SK-N-MC (cell line): ENCODE data around the gene ZNF69.

Experiments used
- EZH2 ChIP-seq: fragments of 200-600 bp; sonication (generic); IDR thresholded peaks from one replicate; pipeline ENCODE4 v1.6.1; 2017; ENCODE audit warnings: antibody characterized with exemption
- FOXP2 ChIP-seq: optimal IDR thresholded peaks from 2 replicates; pipeline ENCODE3; 2011; ENCODE audit warnings: mild to moderate bottlenecking, moderate library complexity; ENCODE audit not compliant: insufficient read depth; ENCODE audit errors: extremely low read length, control extremely low read depth
- POLR2AphosphoS5 ChIP-seq: IDR thresholded peaks from 2 replicates; pipeline ENCODE4 v1.6.1; 2012; ENCODE audit warnings: mild to moderate bottlenecking, low read depth, low read length, borderline replicate concordance

- TF ChIP-seq POLR2AphosphoS5, result no peak
- no peak for TF ChIP-seq EZH2
- TF ChIP-seq FOXP2, result no peak
Observed at GRCh38 chr19:11905928-11906327, 18.3 kb downstream of the ZNF69 start.
